Fibroblast of mammary gland (primary cell): Measurements from ENCODE around the gene GNG7.

Experiments
- DNase-seq: peaks from one replicate; pipeline ENCODE4 v3.0.0-alpha.2; 2010; ENCODE audit warnings: low read depth
- H3K4me3 ChIP-seq: 2 replicates; pipeline ENCODE4 v1.5.1; 2011; ENCODE audit warnings: low read depth, mild to moderate bottlenecking, low read length, moderate library complexity; ENCODE audit not compliant: control insufficient read depth
- TF ChIP-seq, protein P1 (sequence below): conservative IDR thresholded peaks from 2 replicates; pipeline ENCODE4 v1.5.1; 2011; ENCODE audit warnings: low read depth, low read length, inconsistent platforms; ENCODE audit not compliant: control insufficient read depth, insufficient read depth

The GNG7 gene

DNA sequence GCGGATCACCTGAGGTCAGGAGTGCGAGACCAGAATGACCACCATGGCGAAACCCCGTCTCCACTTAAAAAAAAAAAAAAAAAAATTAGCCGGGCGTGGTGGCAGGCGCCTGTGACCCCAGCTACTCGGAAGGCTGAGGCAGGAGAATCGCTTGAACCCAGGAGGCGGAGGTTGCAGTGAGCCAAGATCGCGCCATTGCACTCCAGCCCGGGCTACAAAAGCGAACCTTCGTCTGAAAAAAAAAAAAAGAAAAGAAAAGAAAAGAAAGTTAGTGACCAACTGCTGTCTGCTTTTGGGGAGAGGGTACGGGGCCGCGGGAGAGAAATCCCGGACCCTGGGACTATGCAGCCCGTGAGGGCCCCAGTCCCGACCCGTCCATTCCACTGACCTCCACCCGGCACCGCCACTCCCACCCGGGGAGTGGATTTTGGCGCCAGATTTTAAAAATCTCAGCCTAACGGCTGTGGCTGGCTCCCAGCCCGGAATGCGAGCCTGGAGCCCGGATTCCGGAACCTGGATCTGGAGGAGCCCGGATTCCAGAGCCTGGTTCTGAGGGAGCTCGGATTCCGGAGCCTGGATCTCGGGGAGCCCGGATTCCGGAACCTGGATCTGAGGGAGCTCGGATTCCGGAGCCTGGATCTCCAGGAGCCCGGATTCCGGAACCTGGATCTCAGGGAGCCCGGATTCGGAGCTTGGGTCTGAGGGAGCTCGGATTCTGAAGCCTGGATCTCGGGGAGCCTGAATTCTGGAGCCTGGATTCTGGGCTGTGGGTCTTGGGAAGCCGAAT is 239.7 kb downstream of the GNG7 start:
- DNase-seq, result peak; percentile 98
- TF ChIP-seq, protein P1, sequence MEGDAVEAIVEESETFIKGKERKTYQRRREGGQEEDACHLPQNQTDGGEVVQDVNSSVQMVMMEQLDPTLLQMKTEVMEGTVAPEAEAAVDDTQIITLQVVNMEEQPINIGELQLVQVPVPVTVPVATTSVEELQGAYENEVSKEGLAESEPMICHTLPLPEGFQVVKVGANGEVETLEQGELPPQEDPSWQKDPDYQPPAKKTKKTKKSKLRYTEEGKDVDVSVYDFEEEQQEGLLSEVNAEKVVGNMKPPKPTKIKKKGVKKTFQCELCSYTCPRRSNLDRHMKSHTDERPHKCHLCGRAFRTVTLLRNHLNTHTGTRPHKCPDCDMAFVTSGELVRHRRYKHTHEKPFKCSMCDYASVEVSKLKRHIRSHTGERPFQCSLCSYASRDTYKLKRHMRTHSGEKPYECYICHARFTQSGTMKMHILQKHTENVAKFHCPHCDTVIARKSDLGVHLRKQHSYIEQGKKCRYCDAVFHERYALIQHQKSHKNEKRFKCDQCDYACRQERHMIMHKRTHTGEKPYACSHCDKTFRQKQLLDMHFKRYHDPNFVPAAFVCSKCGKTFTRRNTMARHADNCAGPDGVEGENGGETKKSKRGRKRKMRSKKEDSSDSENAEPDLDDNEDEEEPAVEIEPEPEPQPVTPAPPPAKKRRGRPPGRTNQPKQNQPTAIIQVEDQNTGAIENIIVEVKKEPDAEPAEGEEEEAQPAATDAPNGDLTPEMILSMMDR, result no peak
- H3K4me3 ChIP-seq, result peak overlapping the region; percentile 74

DNA sequence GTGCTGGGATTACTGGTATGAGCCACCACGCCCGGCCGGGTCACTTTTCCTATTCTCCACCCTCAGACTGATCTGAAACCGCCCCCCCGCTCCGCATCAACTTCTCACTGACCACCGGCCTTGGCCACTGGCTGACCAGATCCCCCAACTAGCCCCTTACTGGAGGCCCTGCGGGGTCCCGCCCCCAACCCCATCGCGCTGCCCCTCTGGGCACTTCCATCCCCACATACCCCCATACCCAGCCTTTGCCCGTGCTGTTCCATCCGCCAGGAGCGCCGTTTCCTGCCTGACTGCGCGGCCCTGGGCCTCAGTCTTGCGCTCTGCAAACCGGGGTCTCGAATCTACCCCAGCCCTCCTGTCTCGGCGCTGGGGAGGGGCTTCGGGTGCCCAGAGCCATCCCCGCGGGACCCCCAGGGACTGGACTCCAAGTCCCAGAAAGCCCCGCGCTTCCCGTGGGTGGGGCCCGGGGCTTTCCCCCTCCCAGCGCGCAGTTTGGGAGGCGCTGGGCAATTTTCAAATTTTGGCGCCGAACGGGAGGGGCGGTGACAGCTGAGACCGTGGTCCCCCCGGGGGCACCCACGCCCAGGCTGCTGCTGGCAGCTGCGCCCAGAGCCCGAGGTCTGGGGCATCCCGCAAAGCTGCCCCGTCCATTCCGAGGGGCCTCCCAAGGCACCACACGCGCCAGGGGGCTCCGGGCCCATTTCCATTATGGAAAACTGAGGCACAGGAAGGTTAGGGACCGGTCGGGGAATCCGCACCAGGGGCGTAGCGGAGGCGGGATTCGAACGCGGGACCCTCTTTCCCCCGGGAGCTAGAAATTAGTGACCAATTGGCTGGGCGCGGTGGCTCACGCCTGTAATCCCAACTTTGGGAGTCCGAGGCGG is 240.5 kb downstream of the GNG7 start:
- TF ChIP-seq, protein P1, result no peak
- peak; percentile 77 for DNase-seq
- peak overlapping the region; percentile 74 for H3K4me3 ChIP-seq
